HG03280 (cell line): ENCODE results near the gene PCID2.

Experiments used
- ATAC-seq: cut with Tn5 transposase; IDR thresholded peaks from one replicate; pipeline ENCODE4 v1.9.1; 2021; ENCODE audit warnings: mild to moderate bottlenecking, moderate library complexity; ENCODE audit not compliant: unreplicated experiment

PCID2 gene

DNA sequence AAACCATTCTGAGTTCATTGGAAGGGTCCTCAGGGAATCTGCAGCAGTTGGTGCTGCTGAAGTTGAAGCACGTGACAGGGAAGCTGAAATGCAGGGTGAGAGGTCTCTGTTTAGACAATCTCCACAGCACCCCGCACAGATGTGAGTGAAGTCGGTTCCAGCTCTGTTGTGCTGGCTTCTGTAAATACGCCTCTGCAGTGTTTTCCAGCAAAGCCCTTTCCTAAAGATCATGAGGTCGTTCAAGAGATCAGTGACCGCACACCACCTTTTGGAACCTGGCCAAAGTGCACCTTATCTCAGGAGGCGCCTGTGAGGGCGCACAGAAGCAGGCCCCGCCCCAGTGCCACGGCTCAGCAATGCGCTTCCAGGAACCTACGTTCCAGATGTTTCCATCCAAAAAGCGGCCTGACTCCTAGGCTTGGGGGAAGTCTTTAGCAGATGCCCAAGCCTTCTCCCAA, 11.7 kb upstream of the PCID2 start:
- ATAC-seq: no peak

DNA sequence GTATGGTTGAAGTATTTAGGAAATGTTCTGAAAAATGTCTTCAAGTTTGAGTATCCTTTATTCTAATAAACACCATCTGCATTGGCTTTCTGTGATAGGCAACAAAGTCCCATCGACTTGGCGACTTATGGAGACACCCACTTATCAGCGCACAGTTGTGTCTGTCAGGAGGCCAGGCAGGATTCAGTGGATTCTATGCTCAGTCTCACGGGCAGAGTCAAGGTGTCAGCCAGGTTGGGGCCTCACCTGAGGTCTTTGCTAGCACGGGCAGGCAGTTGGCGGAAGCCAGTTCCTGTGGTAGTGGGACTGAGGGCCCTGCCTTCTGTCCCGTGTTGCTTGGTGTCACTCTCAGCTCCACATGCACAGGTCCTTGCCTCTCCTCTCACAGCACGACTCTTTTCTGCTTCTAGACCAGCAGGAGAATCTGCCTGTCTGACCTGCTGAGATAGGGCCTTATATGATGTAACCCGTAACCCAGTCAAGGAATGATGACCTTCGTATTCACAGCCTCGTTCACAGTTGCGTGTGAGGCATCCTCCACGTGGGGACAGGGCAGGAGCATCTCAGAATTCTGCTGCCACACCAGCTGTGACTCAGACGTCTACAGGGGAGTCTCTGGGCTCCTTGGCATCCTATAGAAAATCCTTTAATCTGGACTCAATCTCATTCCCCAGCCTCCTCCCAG, 10.9 kb upstream of the PCID2 start:
- ATAC-seq: no peak

DNA sequence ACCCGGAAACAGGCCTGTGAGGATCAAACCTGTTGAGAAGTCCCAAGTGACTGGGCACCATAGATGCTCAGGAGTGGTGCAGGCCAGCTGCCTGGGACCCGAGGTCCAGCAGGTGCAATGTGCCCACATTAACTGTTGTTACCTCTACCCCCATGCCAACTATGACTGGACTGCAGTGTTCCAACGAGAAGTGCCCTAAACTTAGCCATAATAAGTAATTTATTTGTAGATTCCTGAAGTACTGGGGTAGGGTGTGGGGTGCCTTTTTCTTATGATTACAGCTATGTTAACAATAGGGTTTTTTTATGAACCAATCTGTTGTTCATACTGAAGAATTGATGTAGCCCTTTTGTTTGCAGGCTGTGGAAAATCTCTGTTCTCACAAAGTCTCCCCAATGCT, 10.1 kb upstream of the PCID2 start:
- ATAC-seq: no peak

GRCh38 chr13:113216254-113217048, 8.0 kb upstream of the PCID2 start:
- ATAC-seq: no peak

GRCh38 chr13:113211774-113212173, 3.3 kb upstream of the PCID2 start:
- no peak for ATAC-seq

GRCh38 chr13:113210833-113211232, 2.4 kb upstream of the PCID2 start:
- ATAC-seq: no peak

DNA sequence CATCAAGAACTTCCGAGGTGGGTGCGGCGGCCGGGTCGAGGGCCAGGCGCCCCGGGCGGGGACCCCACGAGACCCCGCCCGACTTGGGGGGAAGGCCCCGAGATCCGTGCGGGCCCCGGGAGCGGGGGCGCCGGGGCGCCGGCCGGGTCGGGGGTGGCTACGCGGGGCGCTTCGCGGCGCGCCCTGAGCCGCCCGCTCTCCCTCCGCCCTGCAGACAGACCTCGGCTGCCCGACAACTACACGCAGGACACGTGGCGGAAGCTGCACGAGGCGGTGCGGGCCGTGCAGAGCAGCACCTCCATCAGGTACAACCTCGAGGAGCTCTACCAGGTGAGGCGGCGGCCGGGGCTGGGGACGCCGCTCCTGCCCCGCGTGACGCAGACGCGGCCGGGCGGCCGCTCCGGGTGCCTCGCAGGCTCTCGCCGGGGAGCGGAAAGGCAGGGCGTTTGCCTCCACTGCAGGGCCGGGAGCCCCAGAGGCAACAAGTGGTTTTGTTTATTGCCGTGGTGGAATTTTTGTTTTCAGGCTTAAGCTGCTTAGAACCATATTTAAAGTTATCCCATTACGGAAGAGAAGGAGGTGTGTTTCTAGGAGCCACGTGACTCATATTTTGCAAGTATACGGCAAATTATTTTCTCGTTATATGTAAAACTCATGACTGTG, 1.4 kb upstream of the PCID2 start:
- peak; percentile 34 for ATAC-seq

GRCh38 chr13:113209336-113209758, 878 bp upstream of the PCID2 start, which contains the start of gene CUL4A:
Gene CUL4A, plus strand, starts transcription at chr13:113209613. Its CDS starts 15 bp downstream, at chr13:113209628.
- ATAC-seq: peak; percentile 42

GRCh38 chr13:113207890-113208420, 514 bp downstream of the PCID2 start:
- ATAC-seq: peak; percentile 1

- ATAC-seq: no peak
Observed at GRCh38 chr13:113207460-113207859, 1.0 kb downstream of the PCID2 start.

- ATAC-seq: no peak
Observed at GRCh38 chr13:113205428-113205931, 3.0 kb downstream of the PCID2 start.

DNA sequence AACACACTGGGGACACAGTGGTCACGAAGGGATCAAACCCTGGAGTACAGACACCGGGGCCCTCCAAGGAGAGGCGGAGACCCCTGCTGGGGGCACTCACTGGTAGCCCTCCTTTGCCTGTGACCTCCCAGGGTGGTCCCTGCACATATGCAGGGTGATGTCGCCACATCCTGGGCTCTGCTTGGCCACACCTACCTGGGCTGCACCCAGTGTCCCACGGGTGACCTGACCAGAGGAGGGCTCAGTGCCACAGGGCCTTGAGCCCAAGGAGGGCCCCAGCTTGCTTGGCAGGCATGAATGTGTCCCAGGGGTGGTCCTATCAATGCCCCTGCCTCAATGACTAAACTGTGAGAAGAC, 4.1 kb downstream of the PCID2 start:
- no peak for ATAC-seq

DNA sequence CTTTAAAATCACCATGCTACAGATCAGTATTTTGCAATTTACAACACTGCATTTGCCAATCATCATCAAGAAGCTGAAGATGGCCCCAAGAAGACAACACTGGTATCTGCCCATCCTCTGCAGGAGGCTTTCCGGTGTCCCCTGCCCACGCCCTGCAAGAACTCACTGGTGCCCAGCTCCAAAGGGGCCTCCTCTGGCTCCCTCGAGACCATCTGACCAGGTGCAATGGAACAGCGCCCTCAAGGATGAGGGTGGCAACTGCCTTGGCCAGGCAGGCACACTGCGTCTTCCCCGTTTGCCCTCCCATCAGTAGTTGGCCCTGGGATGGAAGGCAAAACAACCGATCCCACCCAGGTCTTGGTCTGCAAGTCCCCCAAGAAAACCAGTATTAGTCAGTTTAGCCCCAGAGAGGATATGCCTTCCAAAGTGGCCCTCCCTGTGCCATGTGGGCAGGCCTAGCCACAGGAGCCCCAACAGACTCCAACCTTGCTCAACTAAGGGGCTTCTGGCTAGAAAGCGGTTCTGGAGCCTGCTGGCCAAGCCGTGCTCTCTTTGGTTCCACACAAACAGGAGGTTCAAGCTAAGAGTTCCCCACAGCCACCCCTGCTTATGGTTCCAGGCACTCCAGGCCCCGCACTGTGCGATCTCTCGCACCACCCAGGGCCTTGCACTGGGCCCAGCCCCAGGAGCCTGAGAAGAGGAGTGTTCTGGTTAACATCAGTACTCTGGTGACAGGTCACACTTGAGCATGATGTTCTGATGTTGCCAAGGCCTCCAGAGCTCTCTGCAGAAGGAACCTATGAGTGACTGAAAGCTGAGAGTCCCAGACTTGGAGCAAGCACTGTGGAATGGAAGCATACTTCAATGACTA, 4.7 kb downstream of the PCID2 start:
- no peak for ATAC-seq

DNA sequence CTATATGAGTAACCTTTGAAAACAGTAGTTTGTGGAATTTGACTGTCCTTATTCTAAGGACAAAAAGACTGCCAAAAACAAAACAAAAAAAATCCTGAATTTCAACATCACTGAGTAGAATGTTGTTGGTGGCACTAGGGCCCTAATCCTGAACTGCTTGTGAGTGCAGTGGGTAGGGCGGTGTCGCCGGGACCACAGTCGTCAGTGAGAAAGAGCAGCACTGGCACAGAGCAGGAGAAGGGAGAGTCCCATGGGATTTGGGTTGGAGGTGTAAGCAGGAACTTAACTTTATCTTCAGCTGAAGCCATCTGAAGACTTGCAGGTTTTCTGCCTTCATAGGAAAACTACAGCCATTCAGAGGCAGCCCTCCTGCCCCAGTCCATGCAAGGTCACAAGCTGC, 5.6 kb downstream of the PCID2 start:
- ATAC-seq: no peak

DNA sequence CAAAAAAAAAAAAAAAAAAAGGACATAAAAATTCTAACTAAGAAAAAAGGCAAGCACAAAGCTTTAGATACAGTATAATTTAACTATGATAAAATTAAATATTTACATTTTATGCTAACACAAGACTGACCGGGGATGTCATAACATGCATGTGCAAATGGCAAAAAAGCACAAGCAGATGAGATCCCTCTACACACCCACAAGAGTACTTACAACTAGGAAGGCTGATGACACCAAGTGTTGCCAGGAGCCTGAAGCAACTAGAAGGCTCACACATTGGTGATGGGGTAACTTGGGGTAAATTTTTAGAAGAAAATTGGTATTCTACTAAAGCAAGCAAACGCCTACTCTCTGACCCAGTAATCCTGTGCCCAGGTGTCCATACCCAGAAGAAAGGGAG, 6.7 kb downstream of the PCID2 start:
- ATAC-seq: no peak

DNA sequence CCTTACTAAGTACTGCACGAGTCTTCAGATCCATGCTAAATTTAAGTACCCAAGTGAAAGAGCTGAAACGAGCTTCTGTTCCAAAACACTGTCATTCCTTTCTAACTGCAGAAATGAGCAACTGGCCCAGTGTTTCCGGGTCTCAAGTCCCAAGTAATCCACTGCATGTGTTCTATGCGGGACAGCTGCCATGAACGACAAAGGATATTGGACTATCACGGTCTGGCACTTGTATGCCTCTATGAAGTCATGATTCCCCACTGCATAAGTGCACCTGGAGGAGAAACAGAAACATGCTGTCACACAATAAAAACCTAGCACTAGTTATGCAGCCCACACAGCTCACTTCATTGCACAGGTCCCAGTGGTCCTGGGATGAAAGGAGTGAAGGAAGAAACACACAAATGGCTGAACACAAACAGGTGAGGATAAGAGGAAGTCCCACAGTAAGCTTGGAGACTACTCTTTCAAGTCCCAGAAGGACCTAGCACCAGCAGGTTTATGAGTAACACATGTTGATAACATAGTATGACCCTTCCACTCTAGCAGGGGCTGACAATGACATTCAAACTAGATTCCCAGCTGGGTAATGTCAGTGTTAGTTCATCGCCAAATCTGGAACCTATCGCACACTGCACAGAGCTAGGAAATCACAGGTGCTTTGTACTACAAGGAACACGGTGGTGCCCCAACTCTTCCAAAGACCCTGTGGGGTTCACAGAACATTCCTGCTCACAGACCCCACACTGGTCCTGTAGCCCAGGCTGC, 11.3 kb downstream of the PCID2 start:
- ATAC-seq: no peak

DNA sequence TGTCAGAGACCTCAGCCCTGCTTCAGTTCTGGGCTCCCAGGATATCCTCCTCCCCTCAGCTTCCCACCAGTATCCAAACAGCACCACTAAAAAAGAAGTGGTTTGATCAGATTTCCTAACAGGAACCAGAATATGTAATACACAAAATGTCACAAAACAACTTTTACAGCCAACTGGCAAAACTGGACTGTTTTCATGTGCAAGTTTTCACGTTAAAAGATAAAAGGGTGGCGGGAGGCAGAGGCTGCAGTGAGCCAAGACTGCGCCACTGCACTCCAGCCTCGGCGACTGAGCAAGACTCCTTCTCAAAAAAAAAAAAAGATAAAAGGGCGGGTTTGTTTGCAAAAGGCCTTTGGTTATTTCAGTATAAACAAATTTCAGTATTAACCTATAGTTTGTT, 13.1 kb downstream of the PCID2 start:
- no peak for ATAC-seq

DNA sequence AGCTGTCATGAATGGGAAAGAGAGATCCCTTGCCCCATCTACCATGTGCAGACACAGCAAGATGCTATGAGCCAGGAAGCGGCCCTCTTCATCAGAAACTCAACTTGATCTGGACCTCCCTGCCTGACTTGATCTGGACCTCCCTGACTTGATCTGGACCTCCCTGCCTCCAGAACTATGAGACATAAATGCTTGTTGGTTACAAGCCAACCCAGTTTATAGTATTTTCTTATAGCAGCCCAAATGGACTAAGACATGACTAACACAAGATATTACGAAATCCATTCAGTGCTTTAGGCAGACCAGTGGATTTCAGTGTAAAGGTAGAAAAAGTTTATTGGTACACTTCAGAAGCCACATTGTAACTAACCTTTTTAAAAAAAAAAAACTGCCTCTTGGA, 15.6 kb downstream of the PCID2 start:
- ATAC-seq: no peak

DNA sequence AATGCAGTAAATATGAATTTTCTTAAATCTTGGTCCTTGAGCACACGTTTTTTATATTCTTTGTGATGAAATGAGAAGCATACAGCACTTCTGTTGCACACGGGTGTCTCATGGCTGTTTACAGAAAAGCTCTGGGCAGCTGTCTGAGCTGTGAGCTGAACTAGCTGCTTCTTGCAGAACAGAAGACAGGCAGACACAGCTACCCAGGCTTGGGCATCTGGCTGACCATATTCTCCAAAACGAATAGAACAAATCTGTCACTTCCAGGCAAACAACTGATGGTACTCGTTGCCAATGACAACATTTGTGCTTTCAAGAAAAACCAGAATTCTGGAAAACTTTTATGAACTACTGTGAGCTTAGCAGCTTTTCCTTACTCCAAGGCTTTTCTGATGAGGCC, 16.2 kb downstream of the PCID2 start:
- ATAC-seq: no peak

GRCh38 chr13:113190181-113190580, 18.3 kb downstream of the PCID2 start:
- no peak for ATAC-seq
